Muscle layer of duodenum (tissue), 2 donors: Measurements from ENCODE around the gene SNRK.

ENCODE experiments used
- H3K27ac ChIP-seq: one replicate; pipeline ENCODE4 v1.7.0; 2013; ENCODE audit warnings: mild to moderate bottlenecking, low read length
- H3K27me3 ChIP-seq: one replicate; pipeline ENCODE4 v1.7.0; 2013; ENCODE audit warnings: low read depth, mild to moderate bottlenecking, control low read depth, low read length
- H3K36me3 ChIP-seq, 2 donors: one replicate each; pipeline ENCODE4 v1.7.0; 2013; ENCODE audit warnings: low read length in 2 of 2, control low read depth in 1 of 2, mild to moderate bottlenecking in 1 of 2; ENCODE audit not compliant: insufficient read depth in 2 of 2, control insufficient read depth in 1 of 2
- H3K4me1 ChIP-seq, 2 donors: one replicate each; pipeline ENCODE4 v1.7.0; 2013; ENCODE audit warnings: low read length in 2 of 2, mild to moderate bottlenecking in 2 of 2, control low read depth in 1 of 2, moderate library complexity in 1 of 2; ENCODE audit not compliant: insufficient read depth in 2 of 2, control insufficient read depth in 1 of 2
- H3K4me3 ChIP-seq, 2 donors: one replicate each; pipeline ENCODE4 v1.7.0; 2013; ENCODE audit warnings: low read length in 2 of 2, low read depth in 1 of 2, mild to moderate bottlenecking in 1 of 2
- H3K9me3 ChIP-seq, 2 donors: one replicate each; pipeline ENCODE4 v1.7.0; 2013; ENCODE audit warnings: low read length in 2 of 2, control low read depth in 1 of 2, mild to moderate bottlenecking in 1 of 2; ENCODE audit not compliant: control insufficient read depth in 1 of 2
- donor health status: healthy.

The SNRK gene

DNA sequence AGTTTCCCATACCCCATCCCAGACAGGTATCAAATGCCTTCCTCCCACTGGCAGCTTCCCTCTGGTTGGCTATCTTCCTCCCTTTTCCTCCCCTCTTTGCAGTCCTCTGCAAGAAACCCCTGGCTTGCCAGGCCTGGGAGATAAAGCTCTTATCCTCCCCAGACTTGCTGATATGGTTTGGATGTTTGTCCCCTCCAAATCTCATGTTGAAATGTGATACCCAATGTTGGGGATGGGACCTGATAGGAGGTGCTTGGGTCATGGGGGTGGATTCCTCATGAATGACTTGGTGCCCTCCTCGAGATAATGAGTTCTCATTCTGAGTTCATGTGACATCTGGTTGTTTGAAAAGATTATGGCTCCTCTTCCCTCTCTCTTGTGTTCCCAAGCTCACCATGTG, 32.2 kb upstream of the SNRK start:
- H3K4me3 ChIP-seq, result no peak overlapping the region
- H3K27me3 ChIP-seq, result no peaks in the 10 kb centered on the region
- no peaks in the 10 kb centered on the region for H3K36me3 ChIP-seq
- H3K4me1 ChIP-seq, result peaks cover 0 to 12% of the 10 kb centered on the region in 2 donors
- no peak overlapping the region for H3K27ac ChIP-seq
- H3K9me3 ChIP-seq, result no peaks in the 10 kb centered on the region

GRCh38 chr3:43255662-43256061, 30.7 kb upstream of the SNRK start:
- Histone ChIP-seq H3K9me3 (no peaks in the 10 kb centered on the region), H3K4me1 (peaks cover 0 to 12% of the 10 kb centered on the region in 2 donors), H3K27ac (no peak overlapping the region), H3K36me3 (no peaks in the 10 kb centered on the region), H3K27me3 (no peaks in the 10 kb centered on the region), H3K4me3 (no peak overlapping the region)

DNA sequence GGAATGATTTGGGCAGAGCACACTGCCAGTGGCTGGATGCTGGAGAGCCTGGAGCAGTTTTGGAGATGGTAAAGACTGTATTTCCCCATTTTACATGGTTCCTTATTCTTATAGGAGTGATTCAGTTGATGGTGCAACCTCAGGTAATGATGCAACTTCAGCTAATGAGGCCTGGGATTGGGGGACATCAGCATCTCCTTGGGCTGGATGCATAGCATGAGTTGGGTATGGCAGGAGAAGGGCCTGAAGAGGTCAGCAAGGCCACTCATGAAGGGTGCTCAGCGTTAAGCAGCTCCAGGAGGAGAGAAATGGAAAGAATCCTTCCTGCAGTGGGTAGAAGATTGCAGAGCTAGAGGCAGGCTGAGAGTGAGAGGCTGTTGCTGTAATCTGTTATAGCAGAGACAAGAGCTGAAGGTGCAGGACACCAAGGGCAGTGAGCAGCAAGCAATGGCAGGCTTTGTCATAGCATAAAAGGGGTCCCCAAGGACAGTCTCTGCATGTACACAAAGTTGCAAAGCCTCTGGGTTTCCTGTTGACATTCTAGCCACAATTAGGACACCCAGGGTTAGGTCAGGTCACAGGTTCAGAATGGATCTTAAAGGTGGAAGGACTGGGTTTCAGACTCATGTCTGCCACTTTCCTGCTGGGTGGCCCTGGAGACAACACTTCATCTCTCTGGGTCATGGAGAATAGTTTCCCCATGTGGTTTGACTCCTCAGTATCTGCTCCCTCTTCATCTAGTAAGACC, 29.5 kb upstream of the SNRK start:
- Histone ChIP-seq H3K27me3 (no peaks in the 10 kb centered on the region), H3K27ac (no peak overlapping the region), H3K4me1 (peaks cover 0 to 12% of the 10 kb centered on the region in 2 donors), H3K36me3 (no peaks in the 10 kb centered on the region), H3K9me3 (no peaks in the 10 kb centered on the region), H3K4me3 (no peak overlapping the region)

DNA sequence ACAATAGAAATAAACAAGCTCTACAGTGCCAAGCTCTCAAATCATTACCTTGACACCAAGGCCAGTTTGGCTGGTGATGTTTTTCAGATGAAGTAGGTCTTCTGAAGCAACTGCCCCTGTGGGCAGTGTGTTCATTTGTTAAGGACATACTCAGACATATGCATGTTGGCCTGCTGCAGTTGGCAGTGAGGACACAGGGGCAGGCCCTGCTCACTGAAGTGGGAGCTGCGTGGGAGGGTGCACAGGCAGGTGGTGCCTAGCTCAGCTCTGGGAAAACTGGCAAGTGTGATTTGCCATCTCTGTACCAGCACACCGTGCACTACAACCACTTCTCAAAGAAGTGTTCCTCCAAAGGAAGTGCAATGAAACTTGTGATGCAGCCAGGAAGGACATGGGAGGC, 28.5 kb upstream of the SNRK start:
- Histone ChIP-seq H3K4me1 (peaks cover 0 to 10% of the 10 kb centered on the region in 2 donors), H3K27me3 (no peaks in the 10 kb centered on the region), H3K9me3 (no peaks in the 10 kb centered on the region), H3K27ac (no peak overlapping the region), H3K36me3 (no peaks in the 10 kb centered on the region), H3K4me3 (no peak overlapping the region)

DNA sequence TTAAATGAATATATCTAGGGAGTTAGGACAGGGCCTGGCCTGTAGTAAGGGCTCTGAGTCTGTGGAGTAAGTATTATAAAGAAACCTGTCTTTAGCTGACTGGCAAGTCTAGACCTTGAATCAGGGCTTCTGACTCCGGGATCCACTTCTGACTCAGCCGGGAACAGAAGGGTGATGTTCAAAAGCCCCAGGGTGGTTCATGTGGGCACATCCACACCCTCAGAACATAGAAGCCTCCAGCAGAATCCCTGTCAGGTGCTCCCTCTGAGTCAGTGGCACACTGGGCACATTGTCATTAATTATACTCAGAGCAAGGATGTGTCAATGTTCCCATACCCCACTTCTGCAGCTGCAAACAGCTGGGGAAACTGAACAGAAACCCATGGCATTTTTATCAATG, 26.7 kb upstream of the SNRK start:
- H3K4me3 ChIP-seq, result no peak overlapping the region
- H3K4me1 ChIP-seq, result no peaks in the 10 kb centered on the region
- H3K27ac ChIP-seq, result no peak overlapping the region
- no peaks in the 10 kb centered on the region for H3K27me3 ChIP-seq
- H3K36me3 ChIP-seq, result no peaks in the 10 kb centered on the region
- no peaks in the 10 kb centered on the region for H3K9me3 ChIP-seq

- Histone ChIP-seq H3K27me3 (no peaks in the 10 kb centered on the region), H3K4me3 (no peak overlapping the region), H3K27ac (no peak overlapping the region), H3K4me1 (no peaks in the 10 kb centered on the region), H3K9me3 (no peaks in the 10 kb centered on the region), H3K36me3 (no peaks in the 10 kb centered on the region)
These were observed 25.9 kb upstream of the SNRK start for GRCh38 chr3:43260412-43260811.

- no peaks in the 10 kb centered on the region for H3K27me3 ChIP-seq
- no peaks in the 10 kb centered on the region for H3K36me3 ChIP-seq
- no peaks in the 10 kb centered on the region for H3K4me1 ChIP-seq
- H3K9me3 ChIP-seq, result no peaks in the 10 kb centered on the region
- H3K27ac ChIP-seq, result no peak overlapping the region
- H3K4me3 ChIP-seq, result no peak overlapping the region
These were observed 24.1 kb upstream of the SNRK start for GRCh38 chr3:43262194-43262593.

DNA sequence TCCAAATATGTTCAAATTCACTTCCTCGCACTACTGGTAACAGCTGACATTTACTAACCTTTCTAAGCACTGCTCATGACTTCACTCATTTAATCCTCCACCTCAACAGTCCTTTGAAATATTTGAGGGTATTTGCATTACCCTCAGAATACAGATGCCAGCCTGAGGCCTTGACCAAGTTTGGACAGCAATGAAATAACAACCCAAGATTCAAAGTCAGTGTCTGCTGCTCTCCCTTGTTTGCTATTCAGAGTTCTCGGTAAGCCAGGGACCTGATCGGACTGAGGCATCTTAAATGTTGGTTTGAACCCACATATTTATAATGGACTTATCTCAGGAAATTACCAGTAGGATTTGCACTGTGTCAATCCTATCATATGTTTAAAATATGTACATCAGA, 19.9 kb upstream of the SNRK start:
- Histone ChIP-seq H3K4me3 (no peak overlapping the region), H3K4me1 (no peaks in the 10 kb centered on the region), H3K36me3 (no peaks in the 10 kb centered on the region), H3K27ac (no peak overlapping the region), H3K27me3 (no peaks in the 10 kb centered on the region), H3K9me3 (no peaks in the 10 kb centered on the region)

GRCh38 chr3:43266995-43267394, 19.3 kb upstream of the SNRK start:
- no peaks in the 10 kb centered on the region for H3K27me3 ChIP-seq
- H3K36me3 ChIP-seq, result no peaks in the 10 kb centered on the region
- H3K4me1 ChIP-seq, result no peaks in the 10 kb centered on the region
- no peak overlapping the region for H3K27ac ChIP-seq
- no peaks in the 10 kb centered on the region for H3K9me3 ChIP-seq
- H3K4me3 ChIP-seq, result no peak overlapping the region

GRCh38 chr3:43268636-43269035, 17.7 kb upstream of the SNRK start:
- no peaks in the 10 kb centered on the region for H3K27me3 ChIP-seq
- H3K4me1 ChIP-seq, result no peaks in the 10 kb centered on the region
- no peaks in the 10 kb centered on the region for H3K9me3 ChIP-seq
- H3K36me3 ChIP-seq, result no peaks in the 10 kb centered on the region
- H3K4me3 ChIP-seq, result no peak overlapping the region
- H3K27ac ChIP-seq, result no peak overlapping the region

DNA sequence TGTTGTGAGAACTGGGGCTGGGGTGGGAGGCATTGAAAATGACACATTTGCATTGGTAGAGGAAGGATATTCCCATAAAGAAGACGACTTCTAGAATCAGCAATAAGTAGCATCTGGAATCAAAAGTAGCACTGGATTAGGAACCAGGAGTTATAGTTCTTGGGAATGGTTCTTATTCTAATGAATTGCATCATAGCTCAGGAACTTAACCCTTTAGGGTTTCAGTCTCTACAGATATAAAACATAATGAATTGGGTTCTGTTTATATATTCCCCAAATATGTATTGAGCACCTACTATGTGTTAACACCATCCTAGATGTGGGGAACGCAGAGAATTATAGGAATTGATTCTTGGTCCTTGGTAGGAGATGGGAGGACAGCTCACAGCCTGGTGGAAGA, 16.3 kb upstream of the SNRK start:
- Histone ChIP-seq H3K36me3 (no peaks in the 10 kb centered on the region), H3K4me1 (no peaks in the 10 kb centered on the region), H3K9me3 (no peaks in the 10 kb centered on the region), H3K27ac (no peak overlapping the region), H3K4me3 (no peak overlapping the region), H3K27me3 (no peaks in the 10 kb centered on the region)

DNA sequence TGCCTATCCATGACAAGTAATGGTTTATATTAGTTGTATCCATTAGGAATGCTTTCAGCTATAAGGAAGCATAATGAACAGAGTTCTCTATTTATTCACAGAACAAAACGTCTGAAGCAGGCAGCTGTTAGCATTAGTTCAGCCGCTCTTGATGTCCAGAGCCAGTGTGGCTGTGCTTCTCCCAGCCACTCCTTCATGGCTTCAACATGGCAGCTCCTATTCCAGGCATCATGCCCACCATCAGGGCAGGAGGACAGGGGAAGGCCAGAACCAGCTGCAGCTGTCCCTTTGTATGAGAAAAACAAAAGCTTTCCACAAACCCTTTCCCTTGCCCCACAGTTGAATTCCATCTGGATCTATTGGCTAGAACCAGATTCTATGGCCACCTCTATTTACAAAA, 12.9 kb upstream of the SNRK start:
- H3K4me1 ChIP-seq, result no peaks in the 10 kb centered on the region
- H3K27me3 ChIP-seq, result no peaks in the 10 kb centered on the region
- no peak overlapping the region for H3K27ac ChIP-seq
- H3K36me3 ChIP-seq, result no peaks in the 10 kb centered on the region
- no peak overlapping the region for H3K4me3 ChIP-seq
- no peaks in the 10 kb centered on the region for H3K9me3 ChIP-seq
